K562 (cell line): ENCODE data around the gene LRRC47. TPM values are rescaled to one million over a fixed set of nuclear protein-coding genes. Genes with fewer than 3 reads are reported as not detected.

Experiments
- CBX1 ChIP-seq: sonication (generic); IDR thresholded peaks from 2 replicates; pipeline ENCODE4 v1.6.1; 2016; ENCODE audit warnings: antibody characterized with exemption, low read depth, mild to moderate bottlenecking
- CBX2 ChIP-seq: fragments of 200-600 bp; sonication (generic); IDR thresholded peaks from one replicate; pipeline ENCODE4 v1.6.1; 2012; ENCODE audit warnings: mild to moderate bottlenecking, low read length, inconsistent platforms; ENCODE audit not compliant: insufficient read depth, poor library complexity, severe bottlenecking
- DDX20 ChIP-seq: fragments of 450-650 bp; IDR thresholded peaks from 2 replicates; pipeline ENCODE4 v1.6.1; 2016; ENCODE audit warnings: missing genetic modification characterization, low read depth, mild to moderate bottlenecking, missing compliant biosample characterization, moderate library complexity
- EGR1 ChIP-seq: fragments of 450-650 bp; conservative IDR thresholded peaks from 2 replicates; pipeline ENCODE4 v1.6.1; 2017; ENCODE audit warnings: mild to moderate bottlenecking
- ELK3 ChIP-seq: fragments of 450-650 bp; formaldehyde crosslinking; IDR thresholded peaks from 2 replicates; pipeline ENCODE4 v1.4.0; 2020; ENCODE audit warnings: mild to moderate bottlenecking
- ETS2 ChIP-seq: IDR thresholded peaks from 2 replicates; pipeline ENCODE4 v1.6.1; 2016; ENCODE audit warnings: borderline replicate concordance, missing genetic modification characterization, mild to moderate bottlenecking, moderate library complexity, missing compliant biosample characterization; ENCODE audit not compliant: poor library complexity, severe bottlenecking
- KAT7 ChIP-seq: sonication (generic); formaldehyde crosslinking; IDR thresholded peaks from 2 replicates; pipeline ENCODE4 v1.8.0; 2022; ENCODE audit warnings: missing genetic modification reagents, mild to moderate bottlenecking, borderline replicate concordance
- MBD1 ChIP-seq: fragments of 250-450 bp; sonication (Bioruptor Pico); IDR thresholded peaks from 2 replicates; pipeline ENCODE4 v1.8.0; 2022; ENCODE audit warnings: inconsistent platforms
- MYNN ChIP-seq, 2 experiments: sonication (generic); formaldehyde crosslinking in 1 of 2; IDR thresholded peaks; 2 replicates each; pipeline versions ENCODE4 v1.5.0 to v1.6.1; 2016 to 2020; ENCODE audit warnings: antibody characterized with exemption in 1 of 2, missing genetic modification reagents in 1 of 2
- SMAD1 ChIP-seq: fragments of 150-350 bp; IDR thresholded peaks from 2 replicates; pipeline ENCODE4 v1.6.1; 2014; ENCODE audit warnings: low read length, low read depth; ENCODE audit not compliant: partially characterized antibody
- STAT5B ChIP-seq: fragments of 250-450 bp; sonication (Bioruptor Pico); IDR thresholded peaks from 2 replicates; pipeline ENCODE4 v1.8.0; 2021; ENCODE audit warnings: mild to moderate bottlenecking, inconsistent platforms
- TSC22D4 ChIP-seq: fragments of 450-650 bp; IDR thresholded peaks from 2 replicates; pipeline ENCODE4 v1.6.1; 2016; ENCODE audit warnings: missing genetic modification characterization, missing biosample characterization, control low read depth
- ZBTB26 ChIP-seq: fragments of 450-650 bp; formaldehyde crosslinking; IDR thresholded peaks from 2 replicates; pipeline ENCODE4 v1.4.0; 2022; ENCODE audit warnings: missing genetic modification characterization
- ZMIZ1 ChIP-seq, 2 experiments: fragments of 150-350 bp in 1 of 2; IDR thresholded peaks; 2 replicates each; pipeline ENCODE4 v1.6.1; 2012 to 2016; ENCODE audit warnings: low read depth in 2 of 2, low read length in 2 of 2, mild to moderate bottlenecking in 1 of 2, moderate library complexity in 1 of 2
- ZNF280A ChIP-seq: fragments of 450-650 bp; IDR thresholded peaks from 2 replicates; pipeline ENCODE4 v1.6.1; 2018; ENCODE audit warnings: mild to moderate bottlenecking, low read depth; ENCODE audit not compliant: partially characterized antibody
- ZNF444 ChIP-seq: fragments of 250-450 bp; sonication (Bioruptor Pico); IDR thresholded peaks from 2 replicates; pipeline ENCODE4 v1.4.0; 2020; ENCODE audit warnings: mild to moderate bottlenecking, moderate library complexity
- polyA plus RNA-seq, 8 experiments: library from polyadenylated mRNA; depleted of rRNA in 4 of 8; stranded (reverse) in 5 of 8; unstranded in 3 of 8; fragments of >200 nt; fragmentation: Nextera tagmentation in 2 of 8; fragmentation: Illumina TruSeq in 1 of 8; extraction: Ambion mirVana in 2 of 8; extraction: Trizol in 1 of 8; gene quantifications; 2 replicates each; pipeline versions ENCODE4 v1.2.1 to v1.2.3, GENCODE V29; 2011 to 2014; ENCODE audit warnings: inconsistent platforms in 1 of 8, missing spikeins in 1 of 8
- total RNA-seq, 7 experiments: library from RNA; depleted of rRNA in 6 of 7; stranded (reverse); fragments of >200 nt in 6 of 7; fragmentation: Illumina TruSeq in 2 of 7; extraction: Trizol in 2 of 7; gene quantifications; 2 replicates each; pipeline versions ENCODE4 v1.2.1 to v1.2.3, GENCODE V29; 2011 to 2021; ENCODE audit warnings: low replicate concordance in 1 of 7

The LRRC47 gene
- total and polyA plus RNA-seq, 9 of the 15 experiments (the other 6 are each of a cell fraction or from before 2014, with no cell fraction given), result 4.6 to 68.0 (median 35.9) TPM

- TF ChIP-seq ZNF280A (no peak), KAT7 (CRISPR knock-in tag) (peak; percentile 94; the same call in 1 of the 2 replicates), CBX2 (no peak), ZNF444 (CRISPR knock-in tag) (no peak), ETS2 (no peak), ZMIZ1 (IDR thresholded peaks at IDR 0.05; ENCODE audit: low read depth in 2 of 2, low read length in 2 of 2) (no peak), MYNN (IDR thresholded peaks at IDR 0.05) (peak; percentile 95), MYNN (CRISPR knock-in tag; IDR thresholded peaks at IDR 0.05) (no peak), TSC22D4 (tag) (no peak), SMAD1 (no peak), EGR1 (peak; percentile 35; the same call in 1 of the 2 replicates), DDX20 (tag) (no peak), ELK3 (CRISPR knock-in tag) (no peak), CBX1 (peak; percentile 79), ZBTB26 (CRISPR knock-in tag) (no peak), STAT5B (no peak), MBD1 (CRISPR knock-in tag) (no peak)
Observed at GRCh38 chr1:3775490-3776230, 20.6 kb downstream of the LRRC47 start (continued).
